CD4-positive, alpha-beta T cell treated with Interleukin-6 at 100 ng/mL for 8 hours (primary cell): Measurements from ENCODE around the gene CACNA1I.

Experiments used
- DNase-seq: peaks from one replicate; pipeline ENCODE4 v3.0.0-alpha.2; 2020; ENCODE audit warnings: mixed read lengths, low spot score

CACNA1I gene

GRCh38 chr22:39669432-39669831, 98.9 kb downstream of the CACNA1I start:
- DNase-seq, result no peak

- no peak for DNase-seq
Observed at GRCh38 chr22:39671936-39672335, 101.4 kb downstream of the CACNA1I start.

- DNase-seq, result no peak
Observed at GRCh38 chr22:39674536-39674935, 104.0 kb downstream of the CACNA1I start.

- no peak for DNase-seq
Observed at GRCh38 chr22:39675947-39676346, 105.4 kb downstream of the CACNA1I start.

- DNase-seq, result no peak
Observed at GRCh38 chr22:39677967-39678366, 107.4 kb downstream of the CACNA1I start.

GRCh38 chr22:39678862-39679490, 108.4 kb downstream of the CACNA1I start:
- no peak for DNase-seq

- DNase-seq, result no peak
Observed at GRCh38 chr22:39679652-39680051, 109.1 kb downstream of the CACNA1I start.

- DNase-seq, result no peak
Observed at GRCh38 chr22:39680486-39680885, 109.9 kb downstream of the CACNA1I start.

- no peak for DNase-seq
Observed at GRCh38 chr22:39681038-39681861, 110.7 kb downstream of the CACNA1I start.

GRCh38 chr22:39682994-39683393, 112.4 kb downstream of the CACNA1I start:
- no peak for DNase-seq

- DNase-seq, result no peak
Observed at GRCh38 chr22:39683639-39684038, 113.1 kb downstream of the CACNA1I start.

- no peak for DNase-seq
Observed at GRCh38 chr22:39684702-39685281, 114.2 kb downstream of the CACNA1I start.

GRCh38 chr22:39685336-39686177, 115.0 kb downstream of the CACNA1I start:
- DNase-seq, result no peak

- no peak for DNase-seq
Observed at GRCh38 chr22:39686178-39686620, 115.6 kb downstream of the CACNA1I start.

GRCh38 chr22:39686776-39687525, 116.4 kb downstream of the CACNA1I start:
- DNase-seq, result no peak

- no peak for DNase-seq
Observed at GRCh38 chr22:39688186-39688785, 117.7 kb downstream of the CACNA1I start.

- no peak for DNase-seq
Observed at GRCh38 chr22:39689421-39689820, 118.9 kb downstream of the CACNA1I start.

- no peak for DNase-seq
Observed at GRCh38 chr22:39690881-39691605, 120.5 kb downstream of the CACNA1I start.

- DNase-seq, result no peak
Observed at GRCh38 chr22:39693943-39694500, 123.5 kb downstream of the CACNA1I start.
